SK-N-SH treated with all-trans-retinoic acid at 6 μM for 48 hours (cell line): ENCODE results near the gene CZIB.

Experiments used
- ATAC-seq: fragments of 200-7000 bp; cut with Tn5 transposase; 3 replicates; pipeline ENCODE4 v1.9.1; 2020; ENCODE audit warnings: mild to moderate bottlenecking, moderate library complexity
- ARNTL ChIP-seq: fragments of 450-650 bp; formaldehyde crosslinking; IDR thresholded peaks from 2 replicates; pipeline ENCODE4 v1.5.0; 2020; ENCODE audit warnings: low read depth, mild to moderate bottlenecking, moderate library complexity, borderline replicate concordance
- ISL1 ChIP-seq: fragments of 250-450 bp; sonication (Bioruptor Pico); IDR thresholded peaks from 2 replicates; pipeline ENCODE4 v2.1.2; 2022; ENCODE audit warnings: mild to moderate bottlenecking, moderate library complexity
- OSR1 ChIP-seq: fragments of 250-450 bp; sonication (Bioruptor Pico); IDR thresholded peaks from 2 replicates; pipeline ENCODE4 v1.8.0; 2022; ENCODE audit warnings: moderate library complexity, mild to moderate bottlenecking, inconsistent platforms
- RARB ChIP-seq: fragments of 250-450 bp; sonication (Bioruptor Pico); IDR thresholded peaks from 2 replicates; pipeline ENCODE4 v1.8.0; 2021; ENCODE audit warnings: mild to moderate bottlenecking, moderate library complexity
- SNAI2 ChIP-seq: fragments of 250-450 bp; sonication (Bioruptor Pico); IDR thresholded peaks from 2 replicates; pipeline ENCODE4 v1.5.0; 2020; ENCODE audit warnings: mild to moderate bottlenecking, moderate library complexity
- TCF4 ChIP-seq: fragments of 250-450 bp; sonication (Bioruptor Pico); IDR thresholded peaks from 2 replicates; pipeline ENCODE4 v1.8.0; 2021; ENCODE audit warnings: mild to moderate bottlenecking, moderate library complexity, borderline replicate concordance
- TOX ChIP-seq: fragments of 250-450 bp; sonication (Bioruptor Pico); IDR thresholded peaks from 2 replicates; pipeline ENCODE4 v1.8.0; 2021; ENCODE audit warnings: mild to moderate bottlenecking, moderate library complexity, borderline replicate concordance
- ZFP30 ChIP-seq: fragments of 450-650 bp; formaldehyde crosslinking; IDR thresholded peaks from 2 replicates; pipeline ENCODE4 v1.5.0; 2022; ENCODE audit warnings: mild to moderate bottlenecking, moderate library complexity
- ZNF70 ChIP-seq: fragments of 450-650 bp; formaldehyde crosslinking; IDR thresholded peaks from 2 replicates; pipeline ENCODE4 v1.5.0; 2020; ENCODE audit warnings: mild to moderate bottlenecking, moderate library complexity
- ZNF8 ChIP-seq: fragments of 450-650 bp; formaldehyde crosslinking; IDR thresholded peaks from 2 replicates; pipeline ENCODE4 v1.5.0; 2020; ENCODE audit warnings: mild to moderate bottlenecking, moderate library complexity
- TF ChIP-seq, protein P1 (sequence below): fragments of 250-450 bp; sonication (Bioruptor Pico); IDR thresholded peaks from 2 replicates; pipeline ENCODE4 v1.8.0; 2020; ENCODE audit warnings: mild to moderate bottlenecking, moderate library complexity, borderline replicate concordance
- TF ChIP-seq, protein P2 (sequence below): fragments of 250-450 bp; sonication (Bioruptor Pico); IDR thresholded peaks from 2 replicates; pipeline ENCODE4 v1.5.1; 2020; ENCODE audit warnings: low read depth, mild to moderate bottlenecking, moderate library complexity
- TF ChIP-seq, protein P3 (sequence below): fragments of 250-450 bp; sonication (Bioruptor Pico); IDR thresholded peaks from 2 replicates; pipeline ENCODE4 v1.5.0; 2020; ENCODE audit warnings: mild to moderate bottlenecking, moderate library complexity
- TF ChIP-seq, protein P4 (sequence below): fragments of 250-450 bp; sonication (Bioruptor Pico); IDR thresholded peaks from 2 replicates; pipeline ENCODE4 v1.8.0; 2021; ENCODE audit warnings: low read depth, mild to moderate bottlenecking, moderate library complexity, borderline replicate concordance
- TF ChIP-seq, protein P5 (sequence below): fragments of 250-450 bp; sonication (Bioruptor Pico); IDR thresholded peaks from 2 replicates; pipeline ENCODE4 v1.5.1; 2021; ENCODE audit warnings: mild to moderate bottlenecking, moderate library complexity

The CZIB gene

DNA sequence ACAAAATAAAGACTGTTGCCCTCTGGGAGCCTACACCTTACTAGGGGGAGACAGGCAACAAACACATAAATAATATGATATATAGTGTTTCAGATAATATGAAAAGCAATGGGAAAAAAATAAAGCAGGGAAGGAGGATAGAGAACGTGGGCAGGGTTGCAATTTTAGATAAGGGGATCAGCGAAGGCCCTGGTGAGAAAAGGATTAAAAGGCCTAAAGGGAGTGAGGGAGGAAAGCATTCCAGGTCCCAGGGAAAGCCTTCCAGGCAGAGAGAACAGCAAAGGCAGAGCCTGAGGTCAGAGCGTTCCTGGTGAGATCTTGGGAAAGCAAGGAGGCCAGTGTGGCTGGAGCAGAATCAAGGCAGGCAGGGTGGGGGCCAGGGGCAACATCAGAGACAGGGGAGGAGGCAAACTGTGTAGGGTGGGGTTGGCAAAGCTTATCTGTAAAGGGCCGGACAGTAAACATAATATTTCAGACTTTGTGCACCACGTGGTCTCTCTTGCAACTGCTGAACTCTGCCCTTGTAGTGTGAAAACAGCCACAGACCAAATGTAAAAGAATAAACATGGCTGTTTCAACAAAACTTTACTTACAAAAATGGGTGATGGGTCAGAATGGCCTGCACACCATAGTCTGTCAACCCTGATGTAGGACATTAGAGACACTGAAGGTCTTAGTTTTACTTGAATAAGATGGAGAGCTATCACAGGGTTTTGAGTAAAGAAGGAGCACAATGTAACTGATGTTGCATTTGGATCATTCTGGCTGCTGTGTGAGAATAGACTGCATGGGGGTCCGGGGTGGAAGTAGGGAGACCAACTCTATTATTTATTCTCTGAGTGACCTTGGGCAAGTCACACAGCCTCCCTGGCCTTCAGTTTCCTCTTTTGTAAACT is 37.1 kb downstream of the CZIB start (continued):
- TF ChIP-seq, protein P1, sequence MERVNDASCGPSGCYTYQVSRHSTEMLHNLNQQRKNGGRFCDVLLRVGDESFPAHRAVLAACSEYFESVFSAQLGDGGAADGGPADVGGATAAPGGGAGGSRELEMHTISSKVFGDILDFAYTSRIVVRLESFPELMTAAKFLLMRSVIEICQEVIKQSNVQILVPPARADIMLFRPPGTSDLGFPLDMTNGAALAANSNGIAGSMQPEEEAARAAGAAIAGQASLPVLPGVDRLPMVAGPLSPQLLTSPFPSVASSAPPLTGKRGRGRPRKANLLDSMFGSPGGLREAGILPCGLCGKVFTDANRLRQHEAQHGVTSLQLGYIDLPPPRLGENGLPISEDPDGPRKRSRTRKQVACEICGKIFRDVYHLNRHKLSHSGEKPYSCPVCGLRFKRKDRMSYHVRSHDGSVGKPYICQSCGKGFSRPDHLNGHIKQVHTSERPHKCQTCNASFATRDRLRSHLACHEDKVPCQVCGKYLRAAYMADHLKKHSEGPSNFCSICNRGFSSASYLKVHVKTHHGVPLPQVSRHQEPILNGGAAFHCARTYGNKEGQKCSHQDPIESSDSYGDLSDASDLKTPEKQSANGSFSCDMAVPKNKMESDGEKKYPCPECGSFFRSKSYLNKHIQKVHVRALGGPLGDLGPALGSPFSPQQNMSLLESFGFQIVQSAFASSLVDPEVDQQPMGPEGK (CRISPR knock-in tag), result no peak

DNA sequence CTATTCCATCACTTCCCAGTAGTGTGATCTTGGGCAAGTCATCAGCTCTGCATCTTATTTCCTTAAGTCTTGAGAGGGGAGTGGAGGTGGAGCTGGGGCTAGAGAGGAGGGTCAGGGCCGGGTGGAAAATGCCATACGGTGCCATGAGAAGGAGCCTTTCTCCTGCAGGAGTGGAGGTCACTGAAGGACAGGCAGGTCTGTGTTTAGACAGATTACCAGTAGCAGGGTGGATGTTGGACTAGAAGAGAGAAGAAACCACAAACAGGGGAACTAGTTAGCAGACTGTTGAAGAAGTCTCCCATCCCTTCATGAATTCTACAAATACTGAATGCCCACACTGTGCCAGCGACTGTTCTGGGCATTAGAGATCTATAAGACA is 37.7 kb downstream of the CZIB start:
- TF ChIP-seq OSR1 (CRISPR knock-in tag), result no peak
- no peak for TF ChIP-seq ZNF8 (CRISPR knock-in tag)
- TF ChIP-seq, protein P2, sequence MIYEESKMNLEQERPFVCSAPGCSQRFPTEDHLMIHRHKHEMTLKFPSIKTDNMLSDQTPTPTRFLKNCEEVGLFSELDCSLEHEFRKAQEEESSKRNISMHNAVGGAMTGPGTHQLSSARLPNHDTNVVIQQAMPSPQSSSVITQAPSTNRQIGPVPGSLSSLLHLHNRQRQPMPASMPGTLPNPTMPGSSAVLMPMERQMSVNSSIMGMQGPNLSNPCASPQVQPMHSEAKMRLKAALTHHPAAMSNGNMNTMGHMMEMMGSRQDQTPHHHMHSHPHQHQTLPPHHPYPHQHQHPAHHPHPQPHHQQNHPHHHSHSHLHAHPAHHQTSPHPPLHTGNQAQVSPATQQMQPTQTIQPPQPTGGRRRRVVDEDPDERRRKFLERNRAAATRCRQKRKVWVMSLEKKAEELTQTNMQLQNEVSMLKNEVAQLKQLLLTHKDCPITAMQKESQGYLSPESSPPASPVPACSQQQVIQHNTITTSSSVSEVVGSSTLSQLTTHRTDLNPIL (CRISPR knock-in tag), result no peak
- TF ChIP-seq, protein P3, sequence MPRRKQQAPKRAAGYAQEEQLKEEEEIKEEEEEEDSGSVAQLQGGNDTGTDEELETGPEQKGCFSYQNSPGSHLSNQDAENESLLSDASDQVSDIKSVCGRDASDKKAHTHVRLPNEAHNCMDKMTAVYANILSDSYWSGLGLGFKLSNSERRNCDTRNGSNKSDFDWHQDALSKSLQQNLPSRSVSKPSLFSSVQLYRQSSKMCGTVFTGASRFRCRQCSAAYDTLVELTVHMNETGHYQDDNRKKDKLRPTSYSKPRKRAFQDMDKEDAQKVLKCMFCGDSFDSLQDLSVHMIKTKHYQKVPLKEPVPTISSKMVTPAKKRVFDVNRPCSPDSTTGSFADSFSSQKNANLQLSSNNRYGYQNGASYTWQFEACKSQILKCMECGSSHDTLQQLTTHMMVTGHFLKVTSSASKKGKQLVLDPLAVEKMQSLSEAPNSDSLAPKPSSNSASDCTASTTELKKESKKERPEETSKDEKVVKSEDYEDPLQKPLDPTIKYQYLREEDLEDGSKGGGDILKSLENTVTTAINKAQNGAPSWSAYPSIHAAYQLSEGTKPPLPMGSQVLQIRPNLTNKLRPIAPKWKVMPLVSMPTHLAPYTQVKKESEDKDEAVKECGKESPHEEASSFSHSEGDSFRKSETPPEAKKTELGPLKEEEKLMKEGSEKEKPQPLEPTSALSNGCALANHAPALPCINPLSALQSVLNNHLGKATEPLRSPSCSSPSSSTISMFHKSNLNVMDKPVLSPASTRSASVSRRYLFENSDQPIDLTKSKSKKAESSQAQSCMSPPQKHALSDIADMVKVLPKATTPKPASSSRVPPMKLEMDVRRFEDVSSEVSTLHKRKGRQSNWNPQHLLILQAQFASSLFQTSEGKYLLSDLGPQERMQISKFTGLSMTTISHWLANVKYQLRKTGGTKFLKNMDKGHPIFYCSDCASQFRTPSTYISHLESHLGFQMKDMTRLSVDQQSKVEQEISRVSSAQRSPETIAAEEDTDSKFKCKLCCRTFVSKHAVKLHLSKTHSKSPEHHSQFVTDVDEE, result no peak
- no peak for TF ChIP-seq ZFP30
- no peak for TF ChIP-seq SNAI2 (CRISPR knock-in tag)
- no peak for TF ChIP-seq ARNTL (CRISPR knock-in tag)
- no peak for TF ChIP-seq ISL1
- TF ChIP-seq RARB, result no peak
- TF ChIP-seq TCF4 (CRISPR knock-in tag), result no peak
- TF ChIP-seq, protein P1 (CRISPR knock-in tag), result no peak
- TF ChIP-seq ZNF70 (CRISPR knock-in tag), result no peak
- no peak for ATAC-seq

DNA sequence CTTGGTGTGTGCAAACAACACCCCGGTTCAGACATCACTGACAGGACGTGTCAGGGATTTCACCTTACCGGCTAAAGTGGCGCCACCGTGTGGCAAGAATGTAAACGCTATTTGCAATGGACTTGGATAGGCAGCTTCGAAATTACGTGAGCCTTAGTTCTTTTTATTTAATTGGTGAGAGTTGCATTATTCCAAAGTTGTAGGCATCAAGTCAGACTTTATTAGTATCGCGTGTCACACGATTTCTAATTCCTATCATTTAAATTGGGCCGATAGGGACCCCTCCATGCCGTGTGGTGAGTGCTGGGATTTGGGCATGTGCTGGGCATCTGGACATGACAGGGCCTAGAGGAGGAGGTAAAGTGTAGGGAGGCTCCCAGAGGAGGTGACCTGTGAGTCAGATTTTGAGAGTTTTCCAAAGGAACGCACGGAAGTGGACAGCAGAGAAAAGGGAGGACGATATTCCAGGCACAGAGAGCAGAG is 38.3 kb downstream of the CZIB start:
- TF ChIP-seq TOX, result no peak
- TF ChIP-seq ISL1, result no peak
- TF ChIP-seq, protein P4, sequence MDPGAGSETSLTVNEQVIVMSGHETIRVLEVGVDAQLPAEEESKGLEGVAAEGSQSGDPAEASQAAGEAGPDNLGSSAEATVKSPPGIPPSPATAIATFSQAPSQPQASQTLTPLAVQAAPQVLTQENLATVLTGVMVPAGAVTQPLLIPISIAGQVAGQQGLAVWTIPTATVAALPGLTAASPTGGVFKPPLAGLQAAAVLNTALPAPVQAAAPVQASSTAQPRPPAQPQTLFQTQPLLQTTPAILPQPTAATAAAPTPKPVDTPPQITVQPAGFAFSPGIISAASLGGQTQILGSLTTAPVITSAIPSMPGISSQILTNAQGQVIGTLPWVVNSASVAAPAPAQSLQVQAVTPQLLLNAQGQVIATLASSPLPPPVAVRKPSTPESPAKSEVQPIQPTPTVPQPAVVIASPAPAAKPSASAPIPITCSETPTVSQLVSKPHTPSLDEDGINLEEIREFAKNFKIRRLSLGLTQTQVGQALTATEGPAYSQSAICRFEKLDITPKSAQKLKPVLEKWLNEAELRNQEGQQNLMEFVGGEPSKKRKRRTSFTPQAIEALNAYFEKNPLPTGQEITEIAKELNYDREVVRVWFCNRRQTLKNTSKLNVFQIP (CRISPR knock-in tag), result no peak
- no peak for TF ChIP-seq SNAI2 (CRISPR knock-in tag)
- TF ChIP-seq, protein P5, sequence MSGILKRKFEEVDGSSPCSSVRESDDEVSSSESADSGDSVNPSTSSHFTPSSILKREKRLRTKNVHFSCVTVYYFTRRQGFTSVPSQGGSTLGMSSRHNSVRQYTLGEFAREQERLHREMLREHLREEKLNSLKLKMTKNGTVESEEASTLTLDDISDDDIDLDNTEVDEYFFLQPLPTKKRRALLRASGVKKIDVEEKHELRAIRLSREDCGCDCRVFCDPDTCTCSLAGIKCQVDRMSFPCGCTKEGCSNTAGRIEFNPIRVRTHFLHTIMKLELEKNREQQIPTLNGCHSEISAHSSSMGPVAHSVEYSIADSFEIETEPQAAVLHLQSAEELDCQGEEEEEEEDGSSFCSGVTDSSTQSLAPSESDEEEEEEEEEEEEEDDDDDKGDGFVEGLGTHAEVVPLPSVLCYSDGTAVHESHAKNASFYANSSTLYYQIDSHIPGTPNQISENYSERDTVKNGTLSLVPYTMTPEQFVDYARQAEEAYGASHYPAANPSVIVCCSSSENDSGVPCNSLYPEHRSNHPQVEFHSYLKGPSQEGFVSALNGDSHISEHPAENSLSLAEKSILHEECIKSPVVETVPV (CRISPR knock-in tag), result no peak
- no peak for TF ChIP-seq RARB
- no peak for TF ChIP-seq ZNF8 (CRISPR knock-in tag)
- TF ChIP-seq, all 23 proteins: peak for 0
- ATAC-seq, result peak; percentile 89
